AG09319 (cell line): ENCODE results near the gene OSM.

Experiments used
- DNase-seq: peaks from one replicate; pipeline ENCODE4 v3.0.0-alpha.2; 2010; ENCODE audit warnings: low read depth; ENCODE audit errors: extremely low read depth
- TF ChIP-seq, protein P1 (sequence below): IDR thresholded peaks from 2 replicates; pipeline ENCODE4 v1.5.1; 2011; ENCODE audit warnings: low read depth, mild to moderate bottlenecking, inconsistent platforms, low read length, moderate library complexity

The OSM gene

GRCh38 chr22:30260276-30260675, 6.4 kb downstream of the OSM start:
- no peak for DNase-seq
- TF ChIP-seq, protein P1, sequence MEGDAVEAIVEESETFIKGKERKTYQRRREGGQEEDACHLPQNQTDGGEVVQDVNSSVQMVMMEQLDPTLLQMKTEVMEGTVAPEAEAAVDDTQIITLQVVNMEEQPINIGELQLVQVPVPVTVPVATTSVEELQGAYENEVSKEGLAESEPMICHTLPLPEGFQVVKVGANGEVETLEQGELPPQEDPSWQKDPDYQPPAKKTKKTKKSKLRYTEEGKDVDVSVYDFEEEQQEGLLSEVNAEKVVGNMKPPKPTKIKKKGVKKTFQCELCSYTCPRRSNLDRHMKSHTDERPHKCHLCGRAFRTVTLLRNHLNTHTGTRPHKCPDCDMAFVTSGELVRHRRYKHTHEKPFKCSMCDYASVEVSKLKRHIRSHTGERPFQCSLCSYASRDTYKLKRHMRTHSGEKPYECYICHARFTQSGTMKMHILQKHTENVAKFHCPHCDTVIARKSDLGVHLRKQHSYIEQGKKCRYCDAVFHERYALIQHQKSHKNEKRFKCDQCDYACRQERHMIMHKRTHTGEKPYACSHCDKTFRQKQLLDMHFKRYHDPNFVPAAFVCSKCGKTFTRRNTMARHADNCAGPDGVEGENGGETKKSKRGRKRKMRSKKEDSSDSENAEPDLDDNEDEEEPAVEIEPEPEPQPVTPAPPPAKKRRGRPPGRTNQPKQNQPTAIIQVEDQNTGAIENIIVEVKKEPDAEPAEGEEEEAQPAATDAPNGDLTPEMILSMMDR = no peak

DNA sequence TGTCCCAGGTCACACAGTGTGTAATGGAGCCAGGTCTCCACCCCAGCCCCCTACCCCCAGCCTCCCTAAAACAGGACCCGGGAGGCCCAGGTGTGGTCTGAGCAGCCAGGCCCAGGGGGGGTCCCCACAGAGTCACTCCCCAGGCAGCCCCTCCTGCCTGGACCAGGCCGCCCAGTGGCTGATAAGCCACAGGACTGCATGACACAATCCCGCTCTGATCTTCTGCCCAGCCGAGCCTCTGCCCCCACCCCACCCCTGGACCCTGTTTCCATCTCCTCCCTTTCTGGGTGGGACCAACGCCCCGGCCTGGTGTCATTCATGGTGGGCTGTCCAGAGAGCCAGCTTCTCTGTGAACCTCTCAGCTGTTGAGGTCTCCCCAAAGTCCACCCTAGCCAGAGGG, 12.3 kb downstream of the OSM start:
- TF ChIP-seq, protein P1 = no peak
- no peak for DNase-seq

DNA sequence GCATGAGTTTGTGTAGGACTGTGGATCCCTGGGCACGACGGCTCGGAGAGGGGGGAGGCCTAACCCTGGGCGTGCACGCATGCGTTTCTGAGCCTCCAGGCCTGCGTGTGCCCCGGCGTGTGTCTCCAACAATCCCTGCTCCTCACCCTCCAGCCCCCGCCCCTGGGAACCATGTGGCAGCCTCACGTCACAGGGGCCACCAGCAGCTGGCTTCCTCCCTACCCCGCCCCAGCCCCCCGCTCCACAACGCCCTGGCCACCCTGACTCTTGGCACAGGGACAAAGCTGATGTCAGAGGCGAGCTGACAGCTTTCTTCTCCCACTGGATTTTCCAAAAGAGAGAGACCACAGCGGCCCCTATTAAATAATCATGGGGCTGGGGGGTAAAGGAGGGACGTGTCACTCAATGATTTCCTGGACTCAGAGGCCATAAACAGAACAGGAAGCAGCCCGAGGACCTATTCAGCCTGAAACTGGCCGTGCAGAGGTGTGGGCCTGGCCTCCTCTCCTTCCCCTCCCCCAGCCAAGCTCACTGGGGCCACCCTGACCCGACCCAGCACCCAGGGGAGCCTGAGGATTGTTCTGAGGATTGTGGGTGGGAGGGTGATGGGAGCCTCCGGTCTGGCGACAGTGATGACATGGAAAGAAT, 13.3 kb downstream of the OSM start:
- TF ChIP-seq, protein P1 = no peak
- DNase-seq = no peak

- TF ChIP-seq, protein P1 = no peak
- no peak for DNase-seq
Measured at GRCh38 chr22:30252411-30253204, 14.0 kb downstream of the OSM start.

GRCh38 chr22:30251711-30252110, 14.9 kb downstream of the OSM start:
- DNase-seq = no peak
- TF ChIP-seq, protein P1 = no peak

DNA sequence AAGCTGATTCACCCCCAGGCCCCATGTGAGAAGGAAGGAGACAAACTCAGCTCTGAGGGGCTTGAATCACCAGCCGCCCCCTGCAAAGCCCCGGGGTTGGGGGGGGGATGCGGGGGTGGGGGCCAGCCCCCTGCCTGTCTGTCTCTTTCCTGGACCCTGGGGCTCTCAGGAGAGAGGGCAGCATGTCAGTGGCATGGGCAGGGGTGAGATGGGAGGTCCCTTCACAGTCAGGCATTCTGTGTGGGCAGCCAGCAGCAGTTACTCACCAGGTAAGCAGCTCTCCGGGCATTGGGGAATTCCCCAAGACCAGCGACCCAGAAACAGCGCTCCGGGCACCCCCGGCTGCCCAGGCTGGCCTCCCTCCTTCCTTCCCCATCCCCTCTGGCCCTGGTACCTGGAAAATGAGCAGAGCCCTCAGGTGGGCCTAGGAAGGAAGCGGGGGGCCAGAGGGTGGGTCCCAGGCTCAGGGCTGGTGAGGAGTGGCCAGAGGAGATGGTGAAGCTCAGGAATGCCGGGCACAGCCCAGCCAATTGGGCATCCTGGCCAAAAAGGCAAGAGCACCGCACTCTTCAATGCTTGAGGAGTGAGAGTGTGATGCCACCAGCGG, 15.9 kb downstream of the OSM start:
- TF ChIP-seq, protein P1 = no peak
- DNase-seq = no peak

- no peak for DNase-seq
- TF ChIP-seq, protein P1 = no peak
Measured at GRCh38 chr22:30250039-30250565, 16.5 kb downstream of the OSM start.
